ENCODE results near the gene PLA2G2C.

GRCh38 chr1:20215716-20216115 is 29.4 kb upstream of the PLA2G2C start:
- TF ChIP-seq, protein P1, sequence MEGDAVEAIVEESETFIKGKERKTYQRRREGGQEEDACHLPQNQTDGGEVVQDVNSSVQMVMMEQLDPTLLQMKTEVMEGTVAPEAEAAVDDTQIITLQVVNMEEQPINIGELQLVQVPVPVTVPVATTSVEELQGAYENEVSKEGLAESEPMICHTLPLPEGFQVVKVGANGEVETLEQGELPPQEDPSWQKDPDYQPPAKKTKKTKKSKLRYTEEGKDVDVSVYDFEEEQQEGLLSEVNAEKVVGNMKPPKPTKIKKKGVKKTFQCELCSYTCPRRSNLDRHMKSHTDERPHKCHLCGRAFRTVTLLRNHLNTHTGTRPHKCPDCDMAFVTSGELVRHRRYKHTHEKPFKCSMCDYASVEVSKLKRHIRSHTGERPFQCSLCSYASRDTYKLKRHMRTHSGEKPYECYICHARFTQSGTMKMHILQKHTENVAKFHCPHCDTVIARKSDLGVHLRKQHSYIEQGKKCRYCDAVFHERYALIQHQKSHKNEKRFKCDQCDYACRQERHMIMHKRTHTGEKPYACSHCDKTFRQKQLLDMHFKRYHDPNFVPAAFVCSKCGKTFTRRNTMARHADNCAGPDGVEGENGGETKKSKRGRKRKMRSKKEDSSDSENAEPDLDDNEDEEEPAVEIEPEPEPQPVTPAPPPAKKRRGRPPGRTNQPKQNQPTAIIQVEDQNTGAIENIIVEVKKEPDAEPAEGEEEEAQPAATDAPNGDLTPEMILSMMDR (IDR thresholded peaks at IDR 0.05), result no peak
- TF ChIP-seq EZH2 (IDR thresholded peaks at IDR 0.05; ENCODE audit: borderline replicate concordance, insufficient read depth, low read depth, low read length, poor library complexity, severe bottlenecking), result no peak

Measured in B cell (primary cell).